Spleen (tissue), 11 donors: ENCODE results near the gene YTHDF1. TPM values are rescaled to one million over a fixed set of nuclear protein-coding genes. Genes with fewer than 3 reads are reported as not detected.

Experiments used
- DNase-seq: peaks from one replicate; pipeline ENCODE4 v3.0.0-alpha.2; 2020
- H3K27ac ChIP-seq, 8 donors: fragments of 200-600 bp; sonication (generic) in 7 of 8; 1 replicate in 4 of 8; 2 replicates in 4 of 8; pipeline versions ENCODE4 v1.5.0 to v1.8.0; 2016 to 2021; ENCODE audit warnings: inconsistent platforms in 4 of 8, mild to moderate bottlenecking in 4 of 8, moderate library complexity in 1 of 8
- H3K27me3 ChIP-seq, 7 donors: fragments of 200-600 bp; sonication (generic) in 6 of 7; replicated peaks in 1 of 7; 1 replicate in 4 of 7; 2 replicates in 3 of 7; pipeline versions ENCODE4 v1.5.0 to v1.8.0; 2016 to 2021; ENCODE audit warnings: inconsistent platforms in 3 of 7, mild to moderate bottlenecking in 1 of 7
- H3K36me3 ChIP-seq, 6 donors: fragments of 200-600 bp; sonication (generic) in 5 of 6; 1 replicate in 4 of 6; 2 replicates in 2 of 6; pipeline versions ENCODE4 v1.5.0 to v1.8.0; 2016 to 2021; ENCODE audit warnings: inconsistent platforms in 2 of 6
- H3K4me1 ChIP-seq, 6 donors: fragments of 200-600 bp; sonication (generic) in 5 of 6; 1 replicate in 3 of 6; 2 replicates in 3 of 6; pipeline versions ENCODE4 v1.5.0 to v1.8.0; 2016 to 2021; ENCODE audit warnings: inconsistent platforms in 3 of 6
- H3K4me3 ChIP-seq, 8 donors: fragments of 200-600 bp; sonication (generic) in 7 of 8; 1 replicate in 4 of 8; 2 replicates in 4 of 8; pipeline versions ENCODE4 v1.5.0 to v1.8.0; 2016 to 2021; ENCODE audit warnings: inconsistent platforms in 4 of 8, mild to moderate bottlenecking in 4 of 8, moderate library complexity in 2 of 8
- H3K9me3 ChIP-seq, 8 donors: fragments of 200-600 bp; sonication (generic) in 7 of 8; 1 replicate in 4 of 8; 2 replicates in 4 of 8; pipeline versions ENCODE4 v1.5.0 to v1.8.0; 2016 to 2021; ENCODE audit warnings: inconsistent platforms in 4 of 8
- POLR2A ChIP-seq, 3 donors: fragments of 450-650 bp; IDR thresholded peaks; one replicate each; pipeline ENCODE4 v1.5.1; 2017; ENCODE audit warnings: antibody characterized with exemption in 3 of 3, mild to moderate bottlenecking in 1 of 3
- POLR2AphosphoS5 ChIP-seq, 3 donors: sonication (generic); formaldehyde crosslinking; IDR thresholded peaks; one replicate each; pipeline ENCODE4 v1.5.1; 2017; ENCODE audit warnings: antibody characterized with exemption in 3 of 3
- WGBS, 5 donors: extraction: QIAGEN DNeasy Blood & Tissue Kit in 3 of 5; methylation state at CpG; one replicate each; pipeline versions ENCODE4 v1.1.5 to v1.1.7; 2013 to 2018; 5-methylcytosine and 5-hydroxymethylcytosine counted together
- intact Hi-C: fragments of 100-400 bp; cut with DNase I; formaldehyde crosslinking; loops from one replicate; pipeline ENCODE4 v1.15.0; 2023; ENCODE audit warnings: low total_unique reads
- polyA plus RNA-seq, 3 donors: library from polyadenylated mRNA; stranded (reverse); fragments of 200-250 nt; gene quantifications; one replicate each; pipeline ENCODE4 v1.2.1, GENCODE V29; 2013
- total RNA-seq, 7 donors: library from RNA; depleted of rRNA in 3 of 7; stranded (reverse); fragments of >200 nt in 3 of 7; fragmentation: NEBNext Ultra II Directional in 4 of 7; extraction: Animal tissue kit (Norgen Biotek cat#: 25700) in 4 of 7; gene quantifications; one replicate each; pipeline versions ENCODE4 v1.1.0 to v1.2.1, GENCODE V29; 2016 to 2021
- TF ChIP-seq, protein P1 (sequence below), 11 experiments: fragments of 200-600 bp in 7 of 11; fragments of 450-650 bp in 4 of 11; sonication (generic) in 4 of 11; IDR thresholded peaks in 8 of 11; conservative IDR thresholded peaks in 3 of 11; 1 replicate in 7 of 11; 2 replicates in 4 of 11; pipeline versions ENCODE4 v1.4.0 to v1.8.0; 2016 to 2021; ENCODE audit warnings: antibody characterized with exemption in 11 of 11, inconsistent platforms in 4 of 11, mild to moderate bottlenecking in 1 of 11
- donor health status: healthy with polysubstance abuse.
- donor health status: DM: no; HTN: no; CAD: no; lungs with moderate emphysema.
- donor health status: DM: no; HTN: no; CAD: no.
- donor health status: Bipolar disorder and iron deficiency.
- donor health status: healthy.
- donor health status: DM: no; HTN: no; CAD: no.
- donor health status: DM: yes; HTN: yes; CAD: no.

Gene YTHDF1
- total and polyA plus RNA-seq, 10 donors, result 18.8 to 41.6 (median 33.0) TPM

DNA sequence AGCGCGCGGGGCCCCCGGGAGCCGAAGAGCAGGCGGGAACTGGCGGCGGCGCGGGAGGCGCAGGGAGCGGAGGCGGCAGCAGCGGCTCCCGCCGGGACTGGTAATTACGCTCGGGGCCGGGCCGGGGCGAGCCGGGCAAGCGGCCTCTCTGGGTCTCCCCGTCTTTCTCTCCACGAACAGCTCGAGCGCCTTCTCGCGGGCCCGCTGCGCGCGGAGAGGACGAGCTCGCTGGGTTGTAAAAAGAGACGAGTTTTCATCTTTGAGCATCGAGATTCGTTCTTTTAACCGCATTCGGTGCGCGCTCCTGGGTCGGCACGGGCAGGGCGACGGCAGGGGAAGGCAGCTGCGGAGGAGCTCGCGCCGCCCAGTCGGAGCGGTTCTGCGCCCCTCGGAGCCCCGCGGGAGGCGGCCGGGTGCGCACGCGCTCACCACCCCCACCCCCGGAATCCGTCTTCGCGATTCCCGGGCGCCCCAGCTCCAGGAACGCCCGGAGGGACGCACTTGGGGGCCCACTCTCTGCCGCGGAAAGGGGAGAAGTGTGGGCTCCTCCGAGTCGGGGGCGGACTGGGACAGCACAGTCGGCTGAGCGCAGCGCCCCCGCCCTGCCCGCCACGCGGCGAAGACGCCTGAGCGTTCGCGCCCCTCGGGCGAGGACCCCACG lies 38.0 kb downstream of the YTHDF1 start:
- peak overlapping the region in 7 of 8 donors; percentile 8 to 72 (median 24) for H3K4me3 ChIP-seq
- DNase-seq, result peak; percentile 62

DNA sequence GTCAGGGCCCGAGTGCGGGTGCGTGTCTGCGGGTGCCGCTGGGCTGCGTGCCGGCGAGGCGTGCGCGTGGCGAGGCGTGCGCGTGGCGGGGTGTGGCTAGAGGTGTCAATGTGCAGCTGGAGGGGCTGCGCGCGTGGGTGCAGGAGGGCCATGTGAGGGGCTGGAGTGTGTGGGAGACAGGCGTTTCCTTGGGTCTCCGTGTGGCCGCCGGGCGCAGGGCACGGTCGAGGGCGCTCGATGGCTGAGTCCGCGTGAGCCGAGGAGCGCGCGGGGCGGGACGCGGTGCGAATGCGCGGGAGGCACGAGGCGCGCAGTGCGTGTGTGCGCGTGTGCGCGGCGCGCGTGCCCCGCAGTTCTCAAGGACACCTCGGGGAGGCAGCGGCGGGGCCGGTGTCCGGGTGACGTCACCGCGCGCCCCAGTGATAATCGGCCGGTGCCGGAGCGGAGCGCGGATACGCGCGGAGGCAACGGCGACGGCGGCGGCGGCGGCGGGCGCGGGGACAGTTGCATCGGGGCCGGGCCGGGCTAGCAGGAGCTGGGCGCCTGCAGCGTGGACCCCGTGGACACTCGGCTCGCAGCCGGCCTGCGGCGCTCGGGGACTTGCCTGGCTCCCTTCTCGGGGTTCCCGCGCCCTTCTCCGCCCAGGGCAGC lies 38.7 kb downstream of the YTHDF1 start:
- DNase-seq, result no peak
- WGBS, 5 donors, result 4 to 13% (median 5%) methylated on average over 27 to 96 of the region's 96 CpGs
- H3K36me3 ChIP-seq, result no peaks in the 10 kb centered on the region
- no peak for TF ChIP-seq POLR2AphosphoS5 (IDR thresholded peaks at IDR 0.05)
- TF ChIP-seq, protein P1, sequence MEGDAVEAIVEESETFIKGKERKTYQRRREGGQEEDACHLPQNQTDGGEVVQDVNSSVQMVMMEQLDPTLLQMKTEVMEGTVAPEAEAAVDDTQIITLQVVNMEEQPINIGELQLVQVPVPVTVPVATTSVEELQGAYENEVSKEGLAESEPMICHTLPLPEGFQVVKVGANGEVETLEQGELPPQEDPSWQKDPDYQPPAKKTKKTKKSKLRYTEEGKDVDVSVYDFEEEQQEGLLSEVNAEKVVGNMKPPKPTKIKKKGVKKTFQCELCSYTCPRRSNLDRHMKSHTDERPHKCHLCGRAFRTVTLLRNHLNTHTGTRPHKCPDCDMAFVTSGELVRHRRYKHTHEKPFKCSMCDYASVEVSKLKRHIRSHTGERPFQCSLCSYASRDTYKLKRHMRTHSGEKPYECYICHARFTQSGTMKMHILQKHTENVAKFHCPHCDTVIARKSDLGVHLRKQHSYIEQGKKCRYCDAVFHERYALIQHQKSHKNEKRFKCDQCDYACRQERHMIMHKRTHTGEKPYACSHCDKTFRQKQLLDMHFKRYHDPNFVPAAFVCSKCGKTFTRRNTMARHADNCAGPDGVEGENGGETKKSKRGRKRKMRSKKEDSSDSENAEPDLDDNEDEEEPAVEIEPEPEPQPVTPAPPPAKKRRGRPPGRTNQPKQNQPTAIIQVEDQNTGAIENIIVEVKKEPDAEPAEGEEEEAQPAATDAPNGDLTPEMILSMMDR (IDR thresholded peaks at IDR 0.05 in 8 of 11, conservative IDR thresholded peaks at IDR 0.05 in 3 of 11), result no peak
- TF ChIP-seq POLR2A (IDR thresholded peaks at IDR 0.05), result no peak
- no peaks in the 10 kb centered on the region for H3K9me3 ChIP-seq
- peaks cover 8 to 59% (median 52%) of the 10 kb centered on the region in 6 donors for H3K4me1 ChIP-seq
- H3K27me3 ChIP-seq, result peaks cover 11 to 100% (median 93%) of the 10 kb centered on the region in 7 donors
- intact Hi-C loops, result no loop called here
- H3K4me3 ChIP-seq, result peak overlapping the region in 7 of 8 donors; percentile 8 to 72 (median 24)
- H3K27ac ChIP-seq, result no peak overlapping the region

More for the DNA sequence above, 38.0 kb downstream of the YTHDF1 start:
- H3K4me1 ChIP-seq, result peaks cover 8 to 59% (median 52%) of the 10 kb centered on the region in 6 donors
- H3K27ac ChIP-seq, result no peak overlapping the region
- no peaks in the 10 kb centered on the region for H3K36me3 ChIP-seq
- 2 to 13% (median 3%) methylated on average over 31 to 90 of the region's 90 CpGs for WGBS, 5 donors
- no peaks in the 10 kb centered on the region for H3K9me3 ChIP-seq
- TF ChIP-seq POLR2A (IDR thresholded peaks at IDR 0.05) (no peak), POLR2AphosphoS5 (IDR thresholded peaks at IDR 0.05) (no peak)
- TF ChIP-seq, protein P1 (IDR thresholded peaks at IDR 0.05 in 8 of 11, conservative IDR thresholded peaks at IDR 0.05 in 3 of 11), result no peak
- intact Hi-C loops, result no loop called here
- peaks cover 11 to 100% (median 88%) of the 10 kb centered on the region in 7 donors for H3K27me3 ChIP-seq

DNA sequence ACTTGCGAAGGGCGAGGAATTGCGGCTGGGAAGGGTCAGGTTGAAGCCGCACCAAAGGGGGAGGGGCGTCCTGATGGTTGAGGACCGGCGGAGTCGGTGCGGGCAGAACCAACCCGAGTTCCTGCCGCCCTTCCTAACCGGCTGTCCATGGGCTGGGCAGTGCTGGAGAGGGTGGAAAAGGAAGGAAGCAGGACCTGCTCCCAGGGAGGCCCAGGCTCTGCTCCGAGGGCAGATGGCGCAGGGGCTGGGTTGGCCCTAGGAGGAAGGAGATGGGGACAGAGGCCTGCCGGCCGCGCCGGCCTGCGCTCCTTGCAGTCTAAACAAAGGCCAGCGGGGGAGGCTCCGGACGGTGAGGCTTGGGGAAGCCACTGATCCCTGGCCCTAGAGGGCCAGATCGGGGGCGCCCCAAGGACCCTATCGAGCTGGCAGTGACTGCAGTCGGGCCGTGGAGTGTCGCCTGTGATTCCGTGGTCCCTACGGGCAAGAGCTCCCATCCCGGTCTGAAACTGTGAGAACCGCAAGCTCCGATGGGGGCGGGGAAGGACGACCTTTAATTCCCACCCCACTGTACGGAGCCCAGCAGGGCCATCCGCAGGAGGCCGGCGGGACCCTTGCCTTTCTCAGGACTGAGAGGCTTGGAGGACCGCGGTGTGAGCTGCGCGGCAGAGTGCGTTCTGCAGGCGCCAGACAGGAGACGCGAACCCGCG lies 39.4 kb downstream of the YTHDF1 start:
- TF ChIP-seq, protein P1 (IDR thresholded peaks at IDR 0.05 in 8 of 11, conservative IDR thresholded peaks at IDR 0.05 in 3 of 11), result no peak
- no peak for TF ChIP-seq POLR2AphosphoS5 (IDR thresholded peaks at IDR 0.05)
- no peak for TF ChIP-seq POLR2A (IDR thresholded peaks at IDR 0.05)
- Histone ChIP-seq H3K27ac (no peak overlapping the region), H3K4me3 (peak overlapping the region in 1 of 8 donors; percentile 72), H3K27me3 (peaks cover 11 to 100% (median 89%) of the 10 kb centered on the region in 7 donors), H3K9me3 (no peaks in the 10 kb centered on the region), H3K36me3 (no peaks in the 10 kb centered on the region), H3K4me1 (peaks cover 8 to 59% (median 52%) of the 10 kb centered on the region in 6 donors)
- intact Hi-C loops, result no loop called here
- WGBS, 5 donors, result 7 to 12% (median 8%) methylated on average over 25 to 49 of the region's 49 CpGs
- DNase-seq, result no peak
